Thoracic aorta (tissue), 2 donors: ENCODE measurements around the gene ATP5MG. TPM values are rescaled to one million over a fixed set of nuclear protein-coding genes. Genes with fewer than 3 reads are reported as not detected.
"Not testable (repeated sequence)": the region's sequence is repeated elsewhere in the genome, so short reads cannot be mapped to it uniquely, and the experiment has no call there.

Experiments used
- ATAC-seq: fragments of 150-250 bp; one replicate; pipeline ENCODE4 v1.8.0; 2017; ENCODE audit warnings: low read depth; ENCODE audit not compliant: insufficient number of reproducible peaks, low FRiP score
- DNase-seq: peaks from one replicate; pipeline ENCODE4 v3.0.0-alpha.2; 2020; ENCODE audit warnings: low spot score
- H3K27ac ChIP-seq, 2 donors: fragments of 200-600 bp; sonication (generic); 1 replicate in 1 of 2; 2 replicates in 1 of 2; pipeline ENCODE4 v1.5.1; 2016; ENCODE audit warnings: mild to moderate bottlenecking in 2 of 2, moderate library complexity in 2 of 2
- H3K27me3 ChIP-seq: fragments of 200-600 bp; sonication (generic); replicated peaks from 2 replicates; pipeline ENCODE4 v1.6.0; 2016; ENCODE audit warnings: mild to moderate bottlenecking; ENCODE audit not compliant: insufficient read depth
- H3K36me3 ChIP-seq: fragments of 200-600 bp; sonication (generic); one replicate; pipeline ENCODE4 v1.5.1; 2016
- H3K4me1 ChIP-seq, 2 donors: fragments of 200-600 bp; sonication (generic); 1 replicate in 1 of 2; 2 replicates in 1 of 2; pipeline versions ENCODE4 v1.5.1 to v1.6.0; 2016; ENCODE audit warnings: low read depth in 2 of 2, mild to moderate bottlenecking in 1 of 2; ENCODE audit not compliant: control insufficient read depth in 1 of 2
- H3K4me3 ChIP-seq: fragments of 200-600 bp; sonication (generic); 2 replicates; pipeline ENCODE4 v1.5.1; 2016; ENCODE audit warnings: mild to moderate bottlenecking
- H3K9me3 ChIP-seq: fragments of 200-600 bp; sonication (generic); 2 replicates; pipeline ENCODE4 v1.5.1; 2016
- CTCF ChIP-seq: fragments of 200-600 bp; sonication (generic); IDR thresholded peaks from one replicate; pipeline ENCODE4 v1.5.1; 2019; ENCODE audit warnings: antibody characterized with exemption
- total RNA-seq, 2 donors: library from RNA; depleted of rRNA; stranded (reverse); fragments of >200 nt; gene quantifications; one replicate each; pipeline versions ENCODE4 v1.1.0 to v1.2.3, GENCODE V29; 2016

The ATP5MG gene
- total RNA-seq, 2 donors from 2014 or later: 21.1 to 45.2 TPM

- Histone ChIP-seq H3K27ac (no peak overlapping the region), H3K4me3 (no peak overlapping the region), H3K9me3 (no peaks in the 10 kb centered on the region), H3K27me3 (no peaks in the 10 kb centered on the region), H3K36me3 (peaks cover 2% of the 10 kb centered on the region), H3K4me1 (no peaks in the 10 kb centered on the region)
- TF ChIP-seq CTCF: no peak
- ATAC-seq (no peak), DNase-seq (no peak)
Measured at GRCh38 chr11:118415739-118416068, 14.3 kb downstream of the ATP5MG start.

GRCh38 chr11:118416900-118417299 lies 15.5 kb downstream of the ATP5MG start:
- H3K9me3 ChIP-seq, H3K27me3 ChIP-seq, H3K36me3 ChIP-seq, ATAC-seq, H3K27ac ChIP-seq, DNase-seq, H3K4me1 ChIP-seq, H3K4me3 ChIP-seq: not testable (repeated sequence)

- ATAC-seq: no peak
- TF ChIP-seq CTCF: no peak
- H3K36me3 ChIP-seq: no peaks in the 10 kb centered on the region
- H3K27me3 ChIP-seq: no peaks in the 10 kb centered on the region
- no peak overlapping the region for H3K27ac ChIP-seq
- H3K9me3 ChIP-seq: no peaks in the 10 kb centered on the region
- no peak for DNase-seq
- no peaks in the 10 kb centered on the region for H3K4me1 ChIP-seq
- no peak overlapping the region for H3K4me3 ChIP-seq
Measured at GRCh38 chr11:118417801-118418200, 16.4 kb downstream of the ATP5MG start.

- no peak for ATAC-seq
- Histone ChIP-seq H3K4me1 (no peaks in the 10 kb centered on the region), H3K27ac (no peak overlapping the region), H3K4me3 (no peak overlapping the region), H3K27me3 (no peaks in the 10 kb centered on the region), H3K9me3 (no peaks in the 10 kb centered on the region), H3K36me3 (no peaks in the 10 kb centered on the region)
- no peak for TF ChIP-seq CTCF
- no peak for DNase-seq
Measured at GRCh38 chr11:118418766-118419165, 17.4 kb downstream of the ATP5MG start.

GRCh38 chr11:118427707-118428106 lies 26.3 kb downstream of the ATP5MG start:
- no peak for ATAC-seq
- no peak for TF ChIP-seq CTCF

GRCh38 chr11:118430956-118431355 lies 29.6 kb downstream of the ATP5MG start:
- ATAC-seq: no peak
- no peaks in the 10 kb centered on the region for H3K36me3 ChIP-seq
- DNase-seq: no peak
- no peaks in the 10 kb centered on the region for H3K27me3 ChIP-seq
- peaks cover 5 to 11% of the 10 kb centered on the region in 2 donors for H3K4me1 ChIP-seq
- H3K27ac ChIP-seq: no peak overlapping the region
- H3K9me3 ChIP-seq: no peaks in the 10 kb centered on the region
- H3K4me3 ChIP-seq: no peak overlapping the region
- TF ChIP-seq CTCF: no peak

More at GRCh38 chr11:118427707-118428106, 26.3 kb downstream of the ATP5MG start:
- Histone ChIP-seq H3K4me1 (no peaks in the 10 kb centered on the region), H3K4me3 (no peak overlapping the region), H3K27ac (no peak overlapping the region), H3K9me3 (no peaks in the 10 kb centered on the region), H3K36me3 (no peaks in the 10 kb centered on the region), H3K27me3 (no peaks in the 10 kb centered on the region)
- no peak for DNase-seq
